ENCODE measurements around the gene TRDMT1. TPM values are rescaled to one million over a fixed set of nuclear protein-coding genes. Genes with fewer than 3 reads are reported as not detected.

TRDMT1 gene
- total RNA-seq, 1 donor from 2014 or later, result 14.3 TPM

GRCh38 chr10:17219024-17219423 is 17.6 kb upstream of the TRDMT1 start:
- no peak overlapping the region for H3K4me3 Mint-ChIP-seq (ENCODE audit: low read depth)
- peaks cover 9% of the 10 kb centered on the region for H3K4me1 Mint-ChIP-seq (ENCODE audit: low read depth)
- peaks cover 4% of the 10 kb centered on the region for H3K27me3 Mint-ChIP-seq
- DNase-seq (ENCODE audit: low spot score, unreplicated experiment), result no peak
- TF ChIP-seq CTCF (IDR thresholded peaks at IDR 0.05; ENCODE audit: unreplicated experiment), result no peak
- H3K36me3 Mint-ChIP-seq (ENCODE audit: insufficient read depth), result no peaks in the 10 kb centered on the region
- H3K9me3 Mint-ChIP-seq (ENCODE audit: low read depth), result no peaks in the 10 kb centered on the region
- no peak overlapping the region for H3K27ac Mint-ChIP-seq

GRCh38 chr10:17217631-17218232 is 16.3 kb upstream of the TRDMT1 start:
- H3K4me3 Mint-ChIP-seq (ENCODE audit: low read depth), result no peak overlapping the region
- H3K27me3 Mint-ChIP-seq, result peaks cover 4% of the 10 kb centered on the region
- no peaks in the 10 kb centered on the region for H3K9me3 Mint-ChIP-seq (ENCODE audit: low read depth)
- H3K27ac Mint-ChIP-seq, result no peak overlapping the region
- no peak for TF ChIP-seq CTCF (IDR thresholded peaks at IDR 0.05; ENCODE audit: unreplicated experiment)
- no peaks in the 10 kb centered on the region for H3K36me3 Mint-ChIP-seq (ENCODE audit: insufficient read depth)
- peaks cover 13% of the 10 kb centered on the region for H3K4me1 Mint-ChIP-seq (ENCODE audit: low read depth)
- DNase-seq (ENCODE audit: low spot score, unreplicated experiment), result no peak

- Mint-ChIP-seq H3K36me3 (ENCODE audit: insufficient read depth) (no peaks in the 10 kb centered on the region), H3K27me3 (no peaks in the 10 kb centered on the region), H3K4me1 (ENCODE audit: low read depth) (peaks cover 14% of the 10 kb centered on the region), H3K9me3 (ENCODE audit: low read depth) (no peaks in the 10 kb centered on the region), H3K4me3 (ENCODE audit: low read depth) (no peak overlapping the region), H3K27ac (no peak overlapping the region)
- TF ChIP-seq CTCF (IDR thresholded peaks at IDR 0.05; ENCODE audit: unreplicated experiment), result no peak
- DNase-seq (ENCODE audit: low spot score, unreplicated experiment), result no peak
Measured at GRCh38 chr10:17216901-17217395, 15.5 kb upstream of the TRDMT1 start.

- no peak overlapping the region for H3K4me3 Mint-ChIP-seq (ENCODE audit: low read depth)
- H3K9me3 Mint-ChIP-seq (ENCODE audit: low read depth), result no peaks in the 10 kb centered on the region
- DNase-seq (ENCODE audit: low spot score, unreplicated experiment), result no peak
- TF ChIP-seq CTCF (IDR thresholded peaks at IDR 0.05; ENCODE audit: unreplicated experiment), result no peak
- peaks cover 14% of the 10 kb centered on the region for H3K4me1 Mint-ChIP-seq (ENCODE audit: low read depth)
- no peaks in the 10 kb centered on the region for H3K36me3 Mint-ChIP-seq (ENCODE audit: insufficient read depth)
- no peak overlapping the region for H3K27ac Mint-ChIP-seq
- no peaks in the 10 kb centered on the region for H3K27me3 Mint-ChIP-seq
Measured at GRCh38 chr10:17216217-17216900, 14.9 kb upstream of the TRDMT1 start.

- Mint-ChIP-seq H3K4me3 (ENCODE audit: low read depth) (no peak overlapping the region), H3K27me3 (no peaks in the 10 kb centered on the region), H3K9me3 (ENCODE audit: low read depth) (no peaks in the 10 kb centered on the region), H3K27ac (no peak overlapping the region), H3K4me1 (ENCODE audit: low read depth) (peaks cover 10% of the 10 kb centered on the region), H3K36me3 (ENCODE audit: insufficient read depth) (no peaks in the 10 kb centered on the region)
- TF ChIP-seq CTCF (IDR thresholded peaks at IDR 0.05; ENCODE audit: unreplicated experiment), result no peak
- DNase-seq (ENCODE audit: low spot score, unreplicated experiment), result no peak
Measured at GRCh38 chr10:17215782-17216122, 14.3 kb upstream of the TRDMT1 start.

All from progenitor cell of endocrine pancreas (in vitro differentiated cells).